H1 (cell line): Measurements from ENCODE around the gene TASOR2. TPM values are rescaled to one million over a fixed set of nuclear protein-coding genes. Genes with fewer than 3 reads are reported as not detected.

ENCODE experiments used
- CTCF ChIA-PET: fragments of 300-600 bp; sonication (Branson Sonifier 250); formaldehyde crosslinking; loops from one replicate; lab custom pipeline; 2021; ENCODE audit not compliant: partially characterized antibody; lab: Charles Lee
- POLR2A ChIA-PET: fragments of 300-600 bp; sonication (Branson Sonifier 250); formaldehyde crosslinking; loops from one replicate; lab custom pipeline; 2021; ENCODE audit warnings: inconsistent platforms; ENCODE audit not compliant: partially characterized antibody; lab: Charles Lee
- DNase-seq, 2 experiments: peaks; one replicate each; pipeline versions ENCODE4 v3.0.0 to v3.0.0-alpha.2; 2010 to 2022; ENCODE audit warnings: low spot score in 2 of 2, low read depth in 1 of 2, mixed read lengths in 1 of 2
- FAIRE-seq: peaks from 2 replicates; lab custom pipeline; 2011; peaks lifted over from hg19 to GRCh38; lab: Jason Lieb, UNC
- H2AFZ ChIP-seq: 2 replicates; pipeline ENCODE4 v1.8.1; 2012; ENCODE audit warnings: low read length, inconsistent platforms
- H2AK5ac ChIP-seq: 2 replicates; pipeline ENCODE4 v1.6.1; 2013; ENCODE audit warnings: low read depth, low read length
- H2BK120ac ChIP-seq: replicated peaks from 2 replicates; pipeline ENCODE3; 2013; ENCODE audit warnings: low read depth, low read length, inconsistent platforms
- H2BK12ac ChIP-seq: 2 replicates; pipeline ENCODE4 v1.6.1; 2013; ENCODE audit warnings: low read depth, low read length
- H2BK15ac ChIP-seq: 2 replicates; pipeline ENCODE4 v1.6.1; 2013; ENCODE audit warnings: low read length
- H2BK20ac ChIP-seq: 2 replicates; pipeline ENCODE4 v1.6.1; 2013; ENCODE audit warnings: low read length
- H2BK5ac ChIP-seq: 2 replicates; pipeline ENCODE4 v1.6.1; 2013; ENCODE audit warnings: low read depth, low read length
- H3K14ac ChIP-seq: 2 replicates; pipeline ENCODE4 v1.6.1; 2013; ENCODE audit warnings: inconsistent platforms; ENCODE audit not compliant: insufficient read length
- H3K18ac ChIP-seq: 2 replicates; pipeline ENCODE4 v1.6.1; 2013; ENCODE audit warnings: low read length; ENCODE audit errors: extremely low read depth
- H3K23ac ChIP-seq: 2 replicates; pipeline ENCODE4 v1.6.1; 2013; ENCODE audit warnings: inconsistent platforms; ENCODE audit not compliant: insufficient read length
- H3K23me2 ChIP-seq: 2 replicates; pipeline ENCODE4 v1.6.1; 2013; ENCODE audit warnings: low read depth, low read length
- H3K27ac ChIP-seq: 2 replicates; pipeline ENCODE4 v1.6.1; 2011; ENCODE audit warnings: low read depth, low read length, inconsistent platforms
- H3K27me3 ChIP-seq, 4 experiments: replicated peaks in 1 of 4; 1 replicate in 1 of 4; 2 replicates in 3 of 4; pipeline versions ENCODE4 v1.6.1 to v1.8.1; 2011 to 2013; ENCODE audit warnings: low read length in 3 of 4, mild to moderate bottlenecking in 3 of 4, inconsistent platforms in 2 of 4, mixed read lengths in 2 of 4, moderate library complexity in 1 of 4; ENCODE audit not compliant: control insufficient read depth in 3 of 4, insufficient read depth in 3 of 4; ENCODE audit errors: extremely low read depth in 1 of 4
- H3K36me3 ChIP-seq, 4 experiments: 2 replicates each; pipeline versions ENCODE4 v1.6.1 to v1.8.1; 2011 to 2013; ENCODE audit warnings: mild to moderate bottlenecking in 4 of 4, low read length in 3 of 4, moderate library complexity in 2 of 4, control low read depth in 1 of 4, inconsistent platforms in 1 of 4; ENCODE audit not compliant: insufficient read depth in 4 of 4, control insufficient read depth in 2 of 4
- H3K4ac ChIP-seq: replicated peaks from 2 replicates; pipeline ENCODE3; 2013; ENCODE audit warnings: low read length, low read depth, mixed read lengths, inconsistent platforms; ENCODE audit not compliant: insufficient read length
- H3K4me1 ChIP-seq, 4 experiments: replicated peaks in 1 of 4; 1 replicate in 1 of 4; 2 replicates in 3 of 4; pipeline versions ENCODE4 v1.6.1 to v1.8.1; 2011 to 2013; ENCODE audit warnings: low read length in 3 of 4, inconsistent platforms in 2 of 4, mixed read lengths in 1 of 4; ENCODE audit not compliant: insufficient read depth in 4 of 4, control insufficient read depth in 3 of 4
- H3K4me2 ChIP-seq, 2 experiments: 2 replicates each; pipeline versions ENCODE4 v1.6.1 to v1.8.1; 2011 to 2013; ENCODE audit warnings: low read depth in 2 of 2, low read length in 2 of 2, control low read depth in 1 of 2, inconsistent platforms in 1 of 2, mild to moderate bottlenecking in 1 of 2; ENCODE audit not compliant: insufficient read depth in 1 of 2
- H3K4me3 ChIP-seq, 4 experiments: fragments of 200-600, 300-600 bp in 1 of 4; sonication (generic), shearing (Covaris generic), sonication (Bioruptor Twin) in 1 of 4; 2 replicates each; pipeline versions ENCODE4 v1.5.1 to v1.8.1; 2011 to 2016; ENCODE audit warnings: low read length in 4 of 4, low read depth in 3 of 4, control low read depth in 2 of 4, inconsistent platforms in 2 of 4, mild to moderate bottlenecking in 2 of 4, mixed read lengths in 1 of 4, moderate library complexity in 1 of 4; ENCODE audit not compliant: insufficient read depth in 2 of 4; ENCODE audit errors: extremely low read depth in 1 of 4
- H3K56ac ChIP-seq: replicated peaks from 2 replicates; pipeline ENCODE3; 2013; ENCODE audit warnings: low read depth, mild to moderate bottlenecking, mixed read lengths, low read length, inconsistent platforms; ENCODE audit not compliant: insufficient read length
- H3K79me1 ChIP-seq: 2 replicates; pipeline ENCODE4 v1.6.1; 2013; ENCODE audit warnings: low read depth, low read length, control low read depth
- H3K79me2 ChIP-seq, 2 experiments: 2 replicates each; pipeline versions ENCODE4 v1.6.1 to v1.8.1; 2012 to 2013; ENCODE audit warnings: low read length in 2 of 2, mild to moderate bottlenecking in 2 of 2, inconsistent platforms in 1 of 2; ENCODE audit not compliant: insufficient read depth in 2 of 2, control insufficient read depth in 1 of 2
- H3K9ac ChIP-seq, 4 experiments: replicated peaks in 1 of 4; 1 replicate in 1 of 4; 2 replicates in 3 of 4; pipeline versions ENCODE4 v1.6.1 to v1.8.1; 2011 to 2013; ENCODE audit warnings: low read depth in 3 of 4, low read length in 3 of 4, control low read depth in 2 of 4, mild to moderate bottlenecking in 2 of 4, moderate library complexity in 2 of 4, inconsistent platforms in 1 of 4; ENCODE audit errors: extremely low read depth in 1 of 4
- H3K9me3 ChIP-seq, 2 experiments: 2 replicates each; pipeline versions ENCODE4 v1.6.1 to v1.8.1; 2012 to 2013; ENCODE audit warnings: mild to moderate bottlenecking in 2 of 2, moderate library complexity in 2 of 2, control low read depth in 1 of 2, inconsistent platforms in 1 of 2, low read depth in 1 of 2, low read length in 1 of 2, mixed read lengths in 1 of 2; ENCODE audit not compliant: insufficient read depth in 2 of 2
- H4K20me1 ChIP-seq, 2 experiments: replicated peaks in 1 of 2; 2 replicates each; pipeline versions ENCODE3 to v1.8.1; 2011 to 2013; ENCODE audit warnings: inconsistent platforms in 2 of 2, low read length in 2 of 2, mild to moderate bottlenecking in 1 of 2; ENCODE audit not compliant: insufficient read depth in 2 of 2, control insufficient read depth in 1 of 2
- H4K5ac ChIP-seq: 2 replicates; pipeline ENCODE4 v1.6.1; 2013; ENCODE audit warnings: low read length, low read depth, mixed read lengths, inconsistent platforms; ENCODE audit not compliant: insufficient read length
- H4K8ac ChIP-seq: 2 replicates; pipeline ENCODE4 v1.8.0; 2013; ENCODE audit warnings: mild to moderate bottlenecking, moderate library complexity, low read length, inconsistent platforms; ENCODE audit not compliant: insufficient read depth; ENCODE audit errors: extremely low read depth
- H4K91ac ChIP-seq: replicated peaks from 2 replicates; pipeline ENCODE3; 2013; ENCODE audit warnings: low read length, mixed read lengths, inconsistent platforms; ENCODE audit not compliant: insufficient read length
- CBX5 ChIP-seq: fragments of 300-800, 300-1000 bp; sonication (generic); IDR thresholded peaks from 2 replicates; pipeline ENCODE4 v1.7.1; 2016; ENCODE audit warnings: antibody characterized with exemption, low read length, low read depth
- CHD1 ChIP-seq: IDR thresholded peaks from 2 replicates; pipeline ENCODE4 v1.6.1; 2012; ENCODE audit warnings: low read depth, low read length, improper control_type of control experiment
- CHD2 ChIP-seq: IDR thresholded peaks from 2 replicates; pipeline ENCODE4 v1.6.1; 2012; ENCODE audit warnings: low read length, improper control_type of control experiment
- CREB1 ChIP-seq: IDR thresholded peaks from 2 replicates; pipeline ENCODE4 v1.6.1; 2012; ENCODE audit warnings: inconsistent platforms
- CTBP2 ChIP-seq: IDR thresholded peaks from 2 replicates; pipeline ENCODE4 v1.7.0; 2011; ENCODE audit warnings: borderline replicate concordance, mild to moderate bottlenecking, moderate library complexity, mixed read lengths, low read length; ENCODE audit not compliant: insufficient read depth, insufficient read length
- EGR1 ChIP-seq: IDR thresholded peaks from 2 replicates; pipeline ENCODE4 v1.6.1; 2011; ENCODE audit warnings: low read depth, low read length, borderline replicate concordance
- EP300 ChIP-seq, 2 experiments: IDR thresholded peaks; 1 replicate in 1 of 2; 2 replicates in 1 of 2; pipeline ENCODE4 v1.6.1; 2011 to 2012; ENCODE audit warnings: low read depth in 2 of 2, low read length in 2 of 2, mild to moderate bottlenecking in 2 of 2, borderline replicate concordance in 1 of 2, inconsistent platforms in 1 of 2, moderate library complexity in 1 of 2
- FOSL1 ChIP-seq: IDR thresholded peaks from 2 replicates; pipeline ENCODE4 v1.6.1; 2011; ENCODE audit warnings: mild to moderate bottlenecking, low read depth, low read length, moderate library complexity; ENCODE audit not compliant: insufficient read depth
- KDM1A ChIP-seq: fragments of 200-600, 300-600 bp; sonication (generic); IDR thresholded peaks from 2 replicates; pipeline ENCODE4 v1.7.1; 2016; ENCODE audit warnings: mild to moderate bottlenecking, low read length, borderline replicate concordance
- MAX ChIP-seq: IDR thresholded peaks from 2 replicates; pipeline ENCODE4 v1.6.1; 2012; ENCODE audit warnings: inconsistent platforms
- SIX5 ChIP-seq: IDR thresholded peaks from 2 replicates; pipeline ENCODE4 v1.6.1; 2011; ENCODE audit warnings: mild to moderate bottlenecking, low read depth, low read length
- SP1 ChIP-seq: IDR thresholded peaks from 2 replicates; pipeline ENCODE4 v1.6.1; 2011; ENCODE audit warnings: low read depth, low read length
- SUZ12 ChIP-seq: fragments of 200-600 bp; sonication (generic); IDR thresholded peaks from 2 replicates; pipeline ENCODE4 v1.6.1; 2012; ENCODE audit warnings: mild to moderate bottlenecking, inconsistent platforms, low read length, moderate library complexity, mixed read lengths
- TAF1 ChIP-seq: IDR thresholded peaks from 2 replicates; pipeline ENCODE4 v1.6.1; 2011; ENCODE audit warnings: mild to moderate bottlenecking, low read depth, low read length
- WGBS, 2 experiments: shearing (Covaris generic) in 1 of 2; methylation state at CpG; one replicate each; pipeline versions ENCODE4 v1.1.6 to v1.1.7; 2013 to 2015; ENCODE audit warnings: low lambda C conversion rate in 2 of 2, mixed read lengths in 2 of 2, inconsistent platforms in 1 of 2, low coverage in 1 of 2, missing lambda C conversion rate in 1 of 2; ENCODE audit not compliant: insufficient replicate concordance in 2 of 2, insufficient coverage in 1 of 2, insufficient read length in 1 of 2; ENCODE audit errors: extremely low coverage in 1 of 2, missing lambda C conversion rate in 1 of 2; 5-methylcytosine and 5-hydroxymethylcytosine counted together
- polyA plus RNA-seq, 7 experiments: library from polyadenylated mRNA; depleted of rRNA in 3 of 7; stranded (reverse) in 5 of 7; unstranded in 2 of 7; fragments of >200 nt in 5 of 7; fragments of 200-250 nt in 2 of 7; gene quantifications; 1 replicate in 5 of 7; 2 replicates in 1 of 7; 4 replicates in 1 of 7; pipeline versions ENCODE4 v1.2.1 to v1.2.3, GENCODE V29; 2011 to 2013; ENCODE audit warnings: missing spikeins in 2 of 7, mixed read lengths in 2 of 7
- total RNA-seq: library from RNA; stranded (reverse); fragmentation: NEBNext Ultra II Directional; extraction: Animal tissue kit (Norgen Biotek cat#: 25700); gene quantifications from 2 replicates; pipeline ENCODE4 v1.2.1, GENCODE V29; 2021

TASOR2 gene
- total and polyA plus RNA-seq, 2 of the 8 experiments (the other 6 are each of a cell fraction or from before 2014, with no cell fraction given): 13.1 to 74.9 TPM

- Histone ChIP-seq H3K9me3 (no peaks in the 10 kb centered on the region), H3K23me2 (peaks cover 9% of the 10 kb centered on the region; the same call in 1 of the 2 replicates), H3K36me3 (no peaks in the 10 kb centered on the region), H4K91ac (no peak overlapping the region), H2AK5ac (no peak overlapping the region), H3K4ac (no peak overlapping the region), H4K8ac (no peak overlapping the region), H3K27me3 (no peaks in the 10 kb centered on the region), H2BK15ac (0 out of 2 replicates have a peak overlapping the region, but pooled peaks have one; percentile 22), H2AFZ (no peak overlapping the region), H2BK120ac (no peak overlapping the region), H3K79me1 (peaks cover 3% of the 10 kb centered on the region; the same call in 1 of the 2 replicates), H2BK12ac (no peak overlapping the region), H3K4me3 (peak overlapping the region; percentile 53 to 74 (median 69); a peak in 6 of 8 replicates), H3K4me1 (peaks cover 2 to 5% (median 3%) of the 10 kb centered on the region in 4 experiments; a peak in 4 of 7 replicates), H3K79me2 (peaks cover 14 to 98% of the 10 kb centered on the region in 2 experiments), H2BK20ac (no peak overlapping the region), H3K18ac (no peak overlapping the region), H3K4me2 (peak overlapping the region; percentile 79 to 93), H3K14ac (no peak overlapping the region), H3K56ac (no peak overlapping the region), H4K5ac (no peak overlapping the region), H3K9ac (no peak overlapping the region), H3K23ac (no peak overlapping the region), H4K20me1 (peaks cover 2 to 4% of the 10 kb centered on the region in 2 experiments), H2BK5ac (no peak overlapping the region), H3K27ac (no peak overlapping the region)
- FAIRE-seq (no peak), DNase-seq (no peak)
- CTCF ChIA-PET: interaction anchor here (0.6 to 2.0 kb wide), 6 partner anchors 15 to 877 kb away, joined by 3 to 7 read pairs (median 4); no protein-coding TSS in a partner anchor
- POLR2A ChIA-PET: interaction anchor here (0.6 to 1.9 kb wide), 6 partner anchors 8 to 1004 kb away, joined by 3 to 5 read pairs (median 3); no protein-coding TSS in a partner anchor
- whole genome bisulfite sequencing, 2 experiments: 63% methylated on average over 8 of the region's 8 CpGs; no CpG with 5 or more reads in 1 of the 2 experiments
- TF ChIP-seq CBX5 (no peak), TAF1 (no peak), CREB1 (no peak), KDM1A (no peak), CTBP2 (no peak), MAX (no peak), SIX5 (no peak), FOSL1 (no peak), SUZ12 (no peak), EGR1 (no peak), CHD2 (no peak), SP1 (no peak), EP300 (IDR thresholded peaks at IDR 0.05; ENCODE audit: borderline replicate concordance in 1 of 2, low read depth in 2 of 2, low read length in 2 of 2) (no peak), CHD1 (no peak)
These were observed 7.1 kb downstream of the TASOR2 start for GRCh38 chr10:5691786-5692185.
